SK-N-MC (cell line): ENCODE data around the gene RCC2.
"Not testable (repeated sequence)": the region's sequence is repeated elsewhere in the genome, so short reads cannot be mapped to it uniquely, and the experiment has no call there.

Experiments used
- DNase-seq: peaks from one replicate; pipeline ENCODE4 v3.0.0-alpha.2; 2011; ENCODE audit warnings: low read depth, low spot score
- H3K27ac ChIP-seq: fragments of 200-600 bp; sonication (generic); 2 replicates; pipeline ENCODE4 v1.5.1; 2016; ENCODE audit warnings: mixed run types
- H3K36me3 ChIP-seq: fragments of 200-600 bp; sonication (generic); 2 replicates; pipeline ENCODE4 v1.6.1; 2017; ENCODE audit warnings: antibody characterized with exemption, low read length, mixed read lengths; ENCODE audit not compliant: insufficient read depth
- H3K4me3 ChIP-seq: fragments of 200-600 bp; sonication (generic); 2 replicates; pipeline ENCODE4 v1.5.1; 2016
- H3K9ac ChIP-seq: fragments of 200-600 bp; sonication (generic); 2 replicates; pipeline ENCODE4 v1.8.0; 2017; ENCODE audit warnings: mixed run types, mixed read lengths; ENCODE audit not compliant: insufficient read length
- H3K9me3 ChIP-seq: fragments of 200-600 bp; sonication (generic); 2 replicates; pipeline ENCODE4 v1.6.1; 2017; ENCODE audit warnings: low read depth, mild to moderate bottlenecking, antibody characterized with exemption, low read length, moderate library complexity, mixed read lengths
- EZH2 ChIP-seq: fragments of 200-600 bp; sonication (generic); IDR thresholded peaks from one replicate; pipeline ENCODE4 v1.6.1; 2017; ENCODE audit warnings: antibody characterized with exemption
- FOXP2 ChIP-seq: optimal IDR thresholded peaks from 2 replicates; pipeline ENCODE3; 2011; ENCODE audit warnings: mild to moderate bottlenecking, moderate library complexity; ENCODE audit not compliant: insufficient read depth; ENCODE audit errors: extremely low read length, control extremely low read depth
- POLR2AphosphoS5 ChIP-seq: IDR thresholded peaks from 2 replicates; pipeline ENCODE4 v1.6.1; 2012; ENCODE audit warnings: mild to moderate bottlenecking, low read depth, low read length, borderline replicate concordance

Gene RCC2

GRCh38 chr1:17470021-17470799 lies 30.7 kb upstream of the RCC2 start:
- Histone ChIP-seq H3K9ac (no peak overlapping the region), H3K36me3 (no peaks in the 10 kb centered on the region), H3K4me3 (no peak overlapping the region), H3K9me3 (no peaks in the 10 kb centered on the region), H3K27ac (no peak overlapping the region)
- TF ChIP-seq FOXP2 (no peak), POLR2AphosphoS5 (no peak), EZH2 (no peak)
- DNase-seq, result no peak

GRCh38 chr1:17468357-17469265 lies 29.1 kb upstream of the RCC2 start:
- H3K9ac ChIP-seq, DNase-seq, H3K4me3 ChIP-seq, H3K36me3 ChIP-seq, H3K9me3 ChIP-seq, H3K27ac ChIP-seq: not testable (repeated sequence)

GRCh38 chr1:17466359-17466758 lies 26.9 kb upstream of the RCC2 start:
- H3K27ac ChIP-seq, result no peak overlapping the region
- H3K9ac ChIP-seq, result no peak overlapping the region
- H3K9me3 ChIP-seq, result no peaks in the 10 kb centered on the region
- no peak for DNase-seq
- no peaks in the 10 kb centered on the region for H3K36me3 ChIP-seq
- H3K4me3 ChIP-seq, result no peak overlapping the region
- TF ChIP-seq EZH2 (no peak), FOXP2 (no peak), POLR2AphosphoS5 (no peak)

GRCh38 chr1:17465228-17465627 lies 25.8 kb upstream of the RCC2 start:
- H3K27ac ChIP-seq, result no peak overlapping the region
- no peak for TF ChIP-seq FOXP2
- TF ChIP-seq EZH2, result no peak
- TF ChIP-seq POLR2AphosphoS5, result no peak
- no peak for DNase-seq
- no peaks in the 10 kb centered on the region for H3K36me3 ChIP-seq
- no peak overlapping the region for H3K9ac ChIP-seq
- H3K4me3 ChIP-seq, result no peak overlapping the region
- H3K9me3 ChIP-seq, result no peaks in the 10 kb centered on the region

DNA sequence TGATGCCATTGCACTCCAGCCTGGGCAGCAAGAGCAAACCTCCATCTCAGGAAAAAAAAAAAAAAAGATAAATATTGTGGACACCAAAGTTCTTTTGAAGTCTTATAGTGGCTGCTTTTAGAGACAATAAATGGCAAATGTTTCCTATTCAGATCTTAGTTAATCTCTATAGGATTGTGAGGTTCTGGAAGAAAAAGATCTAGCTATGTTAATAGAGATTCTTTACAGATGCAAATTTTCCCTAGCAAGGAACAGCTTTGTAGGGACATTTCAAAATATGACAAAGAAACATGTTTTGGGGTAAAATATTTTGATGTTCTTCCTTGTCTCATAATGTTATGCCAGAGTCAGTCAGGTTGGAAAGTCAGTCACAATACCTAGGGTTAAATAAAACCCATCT lies 24.5 kb upstream of the RCC2 start:
- no peaks in the 10 kb centered on the region for H3K9me3 ChIP-seq
- H3K4me3 ChIP-seq, result no peak overlapping the region
- no peak overlapping the region for H3K9ac ChIP-seq
- H3K36me3 ChIP-seq, result no peaks in the 10 kb centered on the region
- H3K27ac ChIP-seq, result no peak overlapping the region
- no peak for DNase-seq
- TF ChIP-seq EZH2, result no peak
- TF ChIP-seq POLR2AphosphoS5, result no peak
- TF ChIP-seq FOXP2, result no peak

DNA sequence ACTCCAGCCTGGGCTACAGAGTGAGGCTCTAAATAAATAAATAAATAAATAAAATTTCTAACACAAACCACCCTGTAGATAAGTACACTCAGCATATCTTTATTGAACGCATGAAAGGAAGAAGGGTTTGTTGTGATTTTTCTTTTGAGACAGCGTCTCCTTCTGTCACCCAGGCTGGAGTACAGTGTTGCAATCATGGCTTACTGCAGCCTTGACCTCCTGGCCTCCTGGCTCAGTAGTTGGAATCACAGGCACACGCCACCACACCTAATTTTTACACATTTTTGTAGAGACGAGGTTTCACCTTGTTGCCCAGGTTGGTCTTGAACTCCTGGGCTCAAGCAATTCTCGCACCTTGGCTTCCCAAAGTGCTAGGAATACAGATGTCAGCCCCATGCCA lies 23.2 kb upstream of the RCC2 start:
- Histone ChIP-seq H3K4me3 (no peak overlapping the region), H3K36me3 (no peaks in the 10 kb centered on the region), H3K9me3 (no peaks in the 10 kb centered on the region), H3K9ac (no peak overlapping the region), H3K27ac (no peak overlapping the region)
- TF ChIP-seq EZH2 (no peak), POLR2AphosphoS5 (no peak), FOXP2 (no peak)
- no peak for DNase-seq

DNA sequence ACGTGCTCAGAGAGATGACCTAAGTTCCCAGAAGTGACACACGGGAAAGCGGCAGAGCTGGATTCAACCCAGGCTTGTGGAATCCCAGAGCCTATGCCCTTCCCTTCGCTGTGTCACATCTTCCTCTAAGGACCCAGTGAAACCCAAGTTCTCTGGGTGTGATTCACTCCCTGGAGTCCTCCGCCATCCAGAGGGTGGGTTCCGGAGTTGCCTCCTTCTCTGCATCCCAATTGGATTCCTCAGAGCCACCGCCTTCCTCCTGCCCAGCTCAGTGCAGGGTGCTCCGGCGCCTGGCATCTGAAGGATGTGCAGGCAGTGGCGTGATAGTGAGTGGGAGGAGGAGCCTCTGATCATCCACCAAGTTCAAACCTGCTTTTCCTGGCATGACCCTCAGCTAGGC lies 20.7 kb upstream of the RCC2 start:
- Histone ChIP-seq H3K9ac (no peak overlapping the region), H3K4me3 (no peak overlapping the region), H3K27ac (no peak overlapping the region), H3K36me3 (no peaks in the 10 kb centered on the region), H3K9me3 (no peaks in the 10 kb centered on the region)
- TF ChIP-seq POLR2AphosphoS5 (no peak), FOXP2 (no peak), EZH2 (no peak)
- DNase-seq, result no peak

DNA sequence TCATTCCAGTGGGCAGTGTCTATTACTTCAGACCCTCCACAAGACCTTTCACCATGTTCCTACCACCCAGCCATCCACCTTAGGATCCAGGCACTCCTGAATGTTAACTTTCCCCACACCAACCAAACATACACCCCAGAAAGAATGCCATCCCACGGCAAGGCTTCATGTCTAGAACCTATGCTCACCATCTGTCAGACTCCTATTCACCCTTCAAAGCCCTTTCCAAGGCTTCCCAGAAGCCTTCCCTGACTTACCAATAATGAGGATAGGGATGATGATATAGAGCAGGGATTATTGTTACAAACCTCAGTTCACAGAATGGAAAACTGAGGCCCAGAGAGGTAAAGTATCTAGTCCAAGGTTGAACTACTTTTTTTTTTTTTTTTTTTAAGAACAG lies 19.3 kb upstream of the RCC2 start:
- TF ChIP-seq FOXP2 (no peak), EZH2 (no peak), POLR2AphosphoS5 (no peak)
- H3K9me3 ChIP-seq, result no peaks in the 10 kb centered on the region

More for the DNA sequence above, 19.3 kb upstream of the RCC2 start:
- no peak overlapping the region for H3K4me3 ChIP-seq
- DNase-seq, result no peak
- H3K36me3 ChIP-seq, result no peaks in the 10 kb centered on the region
- H3K9ac ChIP-seq, result no peak overlapping the region
- H3K27ac ChIP-seq, result no peak overlapping the region
